H9 (cell line): Measurements from ENCODE around the gene LMTK2. TPM values are rescaled to one million over a fixed set of nuclear protein-coding genes. Genes with fewer than 3 reads are reported as not detected.

Source experiments
- DNase-seq: peaks from one replicate; pipeline ENCODE4 v3.0.0-alpha.2; 2017
- H2AFZ ChIP-seq: one replicate; pipeline ENCODE4 v1.6.1; 2013; ENCODE audit warnings: mild to moderate bottlenecking, low read length, control low read depth, moderate library complexity
- H2AK5ac ChIP-seq: 2 replicates; pipeline ENCODE4 v1.6.1; 2013; ENCODE audit warnings: low read length, control low read depth, mixed read lengths; ENCODE audit not compliant: insufficient read length
- H2BK120ac ChIP-seq: one replicate; pipeline ENCODE4 v1.6.1; 2013; ENCODE audit warnings: low read depth, mild to moderate bottlenecking, low read length, control low read depth, inconsistent platforms; ENCODE audit not compliant: poor library complexity, severe bottlenecking
- H2BK12ac ChIP-seq: 2 replicates; pipeline ENCODE4 v1.6.1; 2013; ENCODE audit warnings: low read length, control low read depth, mixed read lengths, low read depth; ENCODE audit not compliant: insufficient read length
- H2BK15ac ChIP-seq: 2 replicates; pipeline ENCODE4 v1.6.1; 2013; ENCODE audit warnings: low read depth, low read length, control low read depth
- H2BK20ac ChIP-seq: one replicate; pipeline ENCODE4 v1.6.1; 2013; ENCODE audit warnings: low read depth, mild to moderate bottlenecking, low read length, control low read depth, inconsistent platforms; ENCODE audit not compliant: poor library complexity, severe bottlenecking
- H2BK5ac ChIP-seq: 2 replicates; pipeline ENCODE4 v1.6.1; 2013; ENCODE audit warnings: low read length, control low read depth, mixed read lengths; ENCODE audit not compliant: insufficient read length
- H3K14ac ChIP-seq: 2 replicates; pipeline ENCODE4 v1.6.1; 2013; ENCODE audit warnings: low read length, control low read depth; ENCODE audit not compliant: insufficient read depth
- H3K18ac ChIP-seq: 2 replicates; pipeline ENCODE4 v1.6.1; 2013; ENCODE audit warnings: low read depth, mild to moderate bottlenecking, mixed read lengths, low read length, control low read depth; ENCODE audit not compliant: insufficient read length
- H3K23ac ChIP-seq: 2 replicates; pipeline ENCODE4 v1.6.1; 2013; ENCODE audit warnings: low read length, control low read depth, mixed read lengths, low read depth; ENCODE audit not compliant: insufficient read length
- H3K23me2 ChIP-seq: 2 replicates; pipeline ENCODE4 v1.6.1; 2013; ENCODE audit warnings: low read depth, mild to moderate bottlenecking, mixed read lengths, low read length, control low read depth; ENCODE audit not compliant: insufficient read length, poor library complexity, severe bottlenecking
- H3K27ac ChIP-seq: 2 replicates; pipeline ENCODE4 v1.5.1; 2013; ENCODE audit warnings: low read length, control low read depth, mixed read lengths, low read depth; ENCODE audit not compliant: insufficient read length
- H3K27me3 ChIP-seq: 2 replicates; pipeline ENCODE4 v1.6.1; 2013; ENCODE audit warnings: low read length, control low read depth, inconsistent platforms; ENCODE audit not compliant: insufficient read depth
- H3K4ac ChIP-seq: 2 replicates; pipeline ENCODE4 v1.6.1; 2013; ENCODE audit warnings: low read depth, mild to moderate bottlenecking, control low read depth, inconsistent platforms, low read length, moderate library complexity
- H3K4me1 ChIP-seq: 2 replicates; pipeline ENCODE4 v1.6.1; 2013; ENCODE audit warnings: low read length, control low read depth, inconsistent platforms; ENCODE audit not compliant: insufficient read depth
- H3K4me2 ChIP-seq: 2 replicates; pipeline ENCODE4 v1.6.1; 2013; ENCODE audit warnings: low read length, control low read depth, mixed read lengths; ENCODE audit not compliant: insufficient read length, insufficient read depth
- H3K56ac ChIP-seq: 2 replicates; pipeline ENCODE4 v1.6.1; 2013; ENCODE audit warnings: low read depth, mild to moderate bottlenecking, mixed read lengths, low read length, control low read depth; ENCODE audit not compliant: insufficient read length
- H3K79me1 ChIP-seq: 2 replicates; pipeline ENCODE4 v1.6.1; 2013; ENCODE audit warnings: low read depth, mild to moderate bottlenecking, moderate library complexity, low read length, control low read depth, inconsistent platforms; ENCODE audit not compliant: insufficient read depth, poor library complexity, severe bottlenecking
- H3K79me2 ChIP-seq: 2 replicates; pipeline ENCODE4 v1.6.1; 2013; ENCODE audit warnings: low read length, control low read depth, inconsistent platforms; ENCODE audit not compliant: insufficient read depth
- H3K9ac ChIP-seq: 2 replicates; pipeline ENCODE4 v1.6.1; 2013; ENCODE audit warnings: low read length, control low read depth, mixed read lengths; ENCODE audit not compliant: insufficient read length; ENCODE audit errors: extremely low read depth
- H3K9me3 ChIP-seq: one replicate; pipeline ENCODE4 v1.6.1; 2013; ENCODE audit warnings: low read depth, low read length, inconsistent platforms; ENCODE audit not compliant: control insufficient read depth
- H3T11ph ChIP-seq: one replicate; pipeline ENCODE4 v1.6.1; 2013; ENCODE audit warnings: mild to moderate bottlenecking, low read length, control low read depth, inconsistent platforms
- H4K20me1 ChIP-seq: one replicate; pipeline ENCODE4 v1.6.1; 2013; ENCODE audit not compliant: control insufficient read depth, insufficient read length, insufficient read depth
- H4K5ac ChIP-seq: 2 replicates; pipeline ENCODE4 v1.6.1; 2013; ENCODE audit warnings: low read depth, mild to moderate bottlenecking, mixed read lengths, low read length, control low read depth; ENCODE audit not compliant: insufficient read length
- H4K8ac ChIP-seq: replicated peaks from 2 replicates; pipeline ENCODE4 v1.6.1; 2013; ENCODE audit warnings: low read length, control low read depth, mixed read lengths, low read depth; ENCODE audit not compliant: insufficient read length
- H4K91ac ChIP-seq: 2 replicates; pipeline ENCODE4 v1.6.1; 2013; ENCODE audit warnings: low read depth, mild to moderate bottlenecking, moderate library complexity, mixed read lengths, low read length, control low read depth; ENCODE audit not compliant: insufficient read length
- H3K27ac Mint-ChIP-seq, 3 experiments: 2 replicates in 2 of 3; 3 replicates in 1 of 3; pipeline ENCODE4 v1.8.0; 2020 to 2021; ENCODE audit warnings: mixed read lengths in 3 of 3, mild to moderate bottlenecking in 1 of 3, moderate library complexity in 1 of 3
- H3K27me3 Mint-ChIP-seq: 2 replicates; pipeline ENCODE4 v1.8.0; 2021; ENCODE audit warnings: low read depth, mild to moderate bottlenecking, moderate library complexity, mixed read lengths
- H3K36me3 Mint-ChIP-seq, 3 experiments: 2 replicates in 2 of 3; 3 replicates in 1 of 3; pipeline ENCODE4 v1.8.0; 2020 to 2021; ENCODE audit warnings: low read depth in 3 of 3, mixed read lengths in 3 of 3; ENCODE audit not compliant: insufficient read depth in 1 of 3
- H3K4me1 Mint-ChIP-seq, 2 experiments: 2 replicates each; pipeline ENCODE4 v1.8.0; 2020; ENCODE audit warnings: mixed read lengths in 2 of 2
- H3K4me3 Mint-ChIP-seq, 2 experiments: 2 replicates in 1 of 2; 3 replicates in 1 of 2; pipeline ENCODE4 v1.8.0; 2020 to 2021; ENCODE audit warnings: mild to moderate bottlenecking in 2 of 2, mixed read lengths in 2 of 2, moderate library complexity in 1 of 2
- H3K9me3 Mint-ChIP-seq, 2 experiments: 2 replicates in 1 of 2; 3 replicates in 1 of 2; pipeline ENCODE4 v1.8.0; 2020; ENCODE audit warnings: mild to moderate bottlenecking in 2 of 2, mixed read lengths in 2 of 2, moderate library complexity in 1 of 2
- CTCF ChIP-seq: fragments of 200-600 bp; sonication (generic); conservative IDR thresholded peaks from 3 replicates; pipeline ENCODE4 v1.8.0; 2021; ENCODE audit warnings: antibody characterized with exemption, mild to moderate bottlenecking
- WGBS: extraction: QIAGEN DNeasy Blood & Tissue Kit; methylation state at CpG from one replicate; pipeline ENCODE4 v1.1.7; 2013; ENCODE audit warnings: missing lambda C conversion rate, low lambda C conversion rate, mixed read lengths; ENCODE audit not compliant: insufficient read length; ENCODE audit errors: extremely low coverage; 5-methylcytosine and 5-hydroxymethylcytosine counted together
- total RNA-seq: library from RNA; stranded (reverse); gene quantifications from 2 replicates; pipeline ENCODE4 v1.2.1, GENCODE V29; 2021

LMTK2 gene
- total RNA-seq, 1 experiment from 2014 or later, result 24.9 TPM

GRCh38 chr7:98137134-98137825, 30.6 kb downstream of the LMTK2 start:
- TF ChIP-seq CTCF, result no peak
- Histone ChIP-seq H2BK5ac (no peak overlapping the region), H4K91ac (no peak overlapping the region), H3T11ph (no peak overlapping the region), H3K79me1 (no peaks in the 10 kb centered on the region), H2BK15ac (no peak overlapping the region), H3K27me3 (no peaks in the 10 kb centered on the region), H2AFZ (no peak overlapping the region), H4K8ac (no peak overlapping the region), H2AK5ac (no peak overlapping the region), H2BK20ac (no peak overlapping the region), H3K56ac (no peak overlapping the region), H3K79me2 (peaks cover 3% of the 10 kb centered on the region; the same call in 1 of the 2 replicates), H3K18ac (no peak overlapping the region), H3K4me2 (no peak overlapping the region), H3K4ac (no peak overlapping the region), H4K20me1 (no peaks in the 10 kb centered on the region), H3K23me2 (no peaks in the 10 kb centered on the region), H2BK12ac (no peak overlapping the region), H3K9ac (no peak overlapping the region), H3K4me1 (no peaks in the 10 kb centered on the region), H4K5ac (no peak overlapping the region), H2BK120ac (no peak overlapping the region), H3K14ac (no peak overlapping the region), H3K23ac (no peak overlapping the region), H3K9me3 (no peaks in the 10 kb centered on the region), H3K27ac (no peak overlapping the region)
- no peak for DNase-seq
- peaks cover 10 to 35% (median 30%) of the 10 kb centered on the region in 3 experiments; a peak in 6 of 7 replicates for H3K36me3 Mint-ChIP-seq
- no peak overlapping the region for H3K4me3 Mint-ChIP-seq
- H3K27me3 Mint-ChIP-seq, result no peaks in the 10 kb centered on the region
- H3K27ac Mint-ChIP-seq, result peak overlapping the region in 2 of 3 experiments; percentile 30 to 49; a peak in 3 of 7 replicates
- WGBS, result no CpG with 5 or more reads among the region's 4 CpGs
- no peaks in the 10 kb centered on the region for H3K9me3 Mint-ChIP-seq
- H3K4me1 Mint-ChIP-seq, result peaks cover 47% of the 10 kb centered on the region in 2 experiments
